ENCODE data around the gene MDFIC.

DNA sequence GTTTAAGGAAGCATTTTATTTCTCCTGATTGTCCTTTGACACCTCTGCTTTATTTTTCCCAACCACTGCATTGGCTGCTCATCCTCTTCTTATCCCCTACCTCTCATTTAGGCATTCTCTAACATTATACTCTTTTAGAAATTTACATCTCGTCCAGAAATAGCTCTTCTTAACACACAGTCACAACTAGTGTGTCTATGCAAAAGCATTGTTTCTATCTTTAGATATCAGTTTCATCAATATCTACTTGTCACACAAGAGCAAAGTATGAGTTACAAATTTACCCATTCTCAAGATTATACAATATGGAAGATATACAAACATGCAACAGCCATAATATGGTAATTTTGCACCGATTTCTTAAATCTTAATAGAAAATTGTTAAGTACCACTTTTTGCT is 35.7 kb upstream of the MDFIC start:
- TF ChIP-seq POLR2A (IDR thresholded peaks at IDR 0.05) (no peak), CTCF (IDR thresholded peaks at IDR 0.05) (no peak)

All from thyroid gland (tissue), 4 donors.